ENCODE results near the gene BCL2L2. TPM values are rescaled to one million over a fixed set of nuclear protein-coding genes. Genes with fewer than 3 reads are reported as not detected.

The BCL2L2 gene
- polyA plus RNA-seq, 1 donor (not counting 4 experiments of a cell fraction or from before 2014, with no cell fraction given): 33.9 TPM

DNA sequence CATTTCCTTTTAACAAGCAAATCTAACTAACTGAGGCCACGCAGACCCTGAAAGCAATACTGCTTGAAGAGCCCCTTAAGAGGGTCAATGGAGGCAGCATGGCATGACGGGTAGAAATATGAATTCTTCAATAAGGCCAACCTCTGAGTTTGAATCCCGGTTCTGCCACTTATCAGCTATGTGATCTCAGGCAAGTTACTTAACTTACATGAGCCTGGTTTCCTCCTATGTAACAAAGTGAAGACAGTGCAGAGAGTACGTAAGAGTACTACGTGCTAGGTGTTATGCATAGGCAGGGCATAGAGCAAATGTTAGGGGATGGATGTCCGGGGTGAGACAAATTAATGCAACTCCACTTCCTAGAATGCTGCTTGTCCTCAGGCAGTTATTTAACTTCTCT is 25.4 kb upstream of the BCL2L2 start:
- H3K36me3 ChIP-seq (ENCODE audit: control insufficient read depth in 2 of 2, extremely low read depth in 1 of 2, insufficient read depth in 2 of 2, low read length in 2 of 2): peaks cover 10 to 14% of the 10 kb centered on the region in 2 experiments
- FAIRE-seq: no peak

DNA sequence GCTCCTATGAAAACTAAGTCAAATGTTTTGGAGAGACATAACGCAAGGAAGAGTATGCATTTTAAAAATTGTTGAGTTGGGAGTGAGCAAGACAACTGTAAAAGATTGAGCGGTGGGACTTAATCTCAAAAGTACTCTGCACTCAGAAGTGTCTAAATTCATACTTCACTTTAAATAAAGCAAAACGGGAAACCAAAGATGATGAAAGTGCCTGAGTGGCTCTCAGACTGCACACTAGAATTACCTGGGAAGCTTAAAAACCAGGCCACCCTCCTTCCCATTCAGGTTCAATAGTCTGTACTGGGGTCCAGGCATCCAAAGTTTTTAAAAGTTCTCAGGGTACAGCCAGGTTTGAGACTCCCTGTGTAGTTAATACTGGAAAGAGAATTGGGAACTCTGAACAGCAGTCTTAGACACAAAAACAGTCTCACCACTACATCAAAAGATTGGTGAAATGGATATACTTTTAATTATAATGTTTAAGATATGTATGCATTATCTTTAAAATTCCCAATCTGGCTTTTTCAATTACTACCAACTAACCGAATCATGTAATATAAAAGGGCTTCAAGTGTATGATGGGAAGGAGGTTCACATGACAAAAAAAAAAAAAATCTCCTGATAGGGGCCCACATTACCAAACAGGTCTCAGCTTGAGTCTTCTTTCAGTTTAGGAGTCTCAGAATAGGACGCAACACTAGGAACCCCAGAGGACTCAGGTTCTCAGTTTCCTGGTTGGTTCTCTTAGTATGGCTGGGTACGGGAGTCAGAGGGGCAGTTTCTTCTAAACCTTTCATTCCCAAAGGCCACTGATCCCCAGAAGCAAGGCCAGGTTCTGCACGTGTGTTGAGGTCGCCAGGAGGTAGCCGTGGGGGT is 21.7 kb upstream of the BCL2L2 start:
- no peak for TF ChIP-seq EZH2 (IDR thresholded peaks at IDR 0.05; ENCODE audit: low read length)
- TF ChIP-seq, protein P1, sequence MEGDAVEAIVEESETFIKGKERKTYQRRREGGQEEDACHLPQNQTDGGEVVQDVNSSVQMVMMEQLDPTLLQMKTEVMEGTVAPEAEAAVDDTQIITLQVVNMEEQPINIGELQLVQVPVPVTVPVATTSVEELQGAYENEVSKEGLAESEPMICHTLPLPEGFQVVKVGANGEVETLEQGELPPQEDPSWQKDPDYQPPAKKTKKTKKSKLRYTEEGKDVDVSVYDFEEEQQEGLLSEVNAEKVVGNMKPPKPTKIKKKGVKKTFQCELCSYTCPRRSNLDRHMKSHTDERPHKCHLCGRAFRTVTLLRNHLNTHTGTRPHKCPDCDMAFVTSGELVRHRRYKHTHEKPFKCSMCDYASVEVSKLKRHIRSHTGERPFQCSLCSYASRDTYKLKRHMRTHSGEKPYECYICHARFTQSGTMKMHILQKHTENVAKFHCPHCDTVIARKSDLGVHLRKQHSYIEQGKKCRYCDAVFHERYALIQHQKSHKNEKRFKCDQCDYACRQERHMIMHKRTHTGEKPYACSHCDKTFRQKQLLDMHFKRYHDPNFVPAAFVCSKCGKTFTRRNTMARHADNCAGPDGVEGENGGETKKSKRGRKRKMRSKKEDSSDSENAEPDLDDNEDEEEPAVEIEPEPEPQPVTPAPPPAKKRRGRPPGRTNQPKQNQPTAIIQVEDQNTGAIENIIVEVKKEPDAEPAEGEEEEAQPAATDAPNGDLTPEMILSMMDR (optimal IDR thresholded peaks at IDR 0.05 in 1 of 3, IDR thresholded peaks at IDR 0.05 in 1 of 3, conservative IDR thresholded peaks at IDR 0.05 in 1 of 3; ENCODE audit: extremely low read depth in 1 of 3, insufficient read depth in 2 of 3, low read length in 3 of 3): no peak
- Histone ChIP-seq H2AFZ (ENCODE audit: control insufficient read depth, low read length) (peak overlapping the region; percentile 78), H3K4me2 (ENCODE audit: control insufficient read depth, extremely low read depth, insufficient read depth, low read depth, low read length) (peak overlapping the region; percentile 94), H3K9ac (ENCODE audit: control insufficient read depth, extremely low read depth, insufficient read depth, low read length) (peak overlapping the region; percentile 94), H3K79me2 (ENCODE audit: control insufficient read depth, insufficient read depth, low read length) (peaks cover 49% of the 10 kb centered on the region), H3K36me3 (ENCODE audit: control insufficient read depth in 2 of 2, extremely low read depth in 1 of 2, insufficient read depth in 2 of 2, low read length in 2 of 2) (peaks cover 6 to 7% of the 10 kb centered on the region in 2 experiments), H3K4me1 (ENCODE audit: control insufficient read depth, extremely low read depth, insufficient read depth, low read length) (peaks cover 14% of the 10 kb centered on the region), H4K20me1 (ENCODE audit: control insufficient read depth, extremely low read depth, insufficient read depth, low read length) (no peaks in the 10 kb centered on the region), H3K27ac (ENCODE audit: control insufficient read depth, insufficient read depth, low read length) (peak overlapping the region; percentile 95), H3K4me3 (ENCODE audit: control insufficient read depth in 2 of 3, extremely low read depth in 1 of 3, insufficient read depth in 2 of 3, low read depth in 1 of 3, low read length in 3 of 3) (peak overlapping the region; percentile 77 to 97 (median 96)), H3K9me1 (ENCODE audit: control insufficient read depth, extremely low read depth, insufficient read depth, low read length) (no peaks in the 10 kb centered on the region), H3K9me3 (ENCODE audit: control insufficient read depth, low read depth, low read length) (no peaks in the 10 kb centered on the region), H3K27me3 (ENCODE audit: control insufficient read depth, extremely low read depth, insufficient read depth, low read length) (no peaks in the 10 kb centered on the region)
- FAIRE-seq (no peak), DNase-seq (ENCODE audit: low read depth, low spot score) (no peak)
- dilution Hi-C loops (cut with MboI; ENCODE audit: extremely low pct_ligation_motif_present, low sequenced_read_pairs): no loop called here

More for the DNA sequence above, 25.4 kb upstream of the BCL2L2 start:
- Histone ChIP-seq H3K4me1 (ENCODE audit: control insufficient read depth, extremely low read depth, insufficient read depth, low read length) (peaks cover 6% of the 10 kb centered on the region), H2AFZ (ENCODE audit: control insufficient read depth, low read length) (no peak overlapping the region), H3K27ac (ENCODE audit: control insufficient read depth, insufficient read depth, low read length) (no peak overlapping the region), H3K9me3 (ENCODE audit: control insufficient read depth, low read depth, low read length) (no peaks in the 10 kb centered on the region), H3K9me1 (ENCODE audit: control insufficient read depth, extremely low read depth, insufficient read depth, low read length) (no peaks in the 10 kb centered on the region), H4K20me1 (ENCODE audit: control insufficient read depth, extremely low read depth, insufficient read depth, low read length) (no peaks in the 10 kb centered on the region), H3K9ac (ENCODE audit: control insufficient read depth, extremely low read depth, insufficient read depth, low read length) (no peak overlapping the region), H3K4me3 (ENCODE audit: control insufficient read depth in 2 of 3, extremely low read depth in 1 of 3, insufficient read depth in 2 of 3, low read depth in 1 of 3, low read length in 3 of 3) (no peak overlapping the region), H3K79me2 (ENCODE audit: control insufficient read depth, insufficient read depth, low read length) (peaks cover 52% of the 10 kb centered on the region), H3K27me3 (ENCODE audit: control insufficient read depth, extremely low read depth, insufficient read depth, low read length) (no peaks in the 10 kb centered on the region), H3K4me2 (ENCODE audit: control insufficient read depth, extremely low read depth, insufficient read depth, low read depth, low read length) (no peak overlapping the region)
- dilution Hi-C loops (cut with MboI; ENCODE audit: extremely low pct_ligation_motif_present, low sequenced_read_pairs): no loop called here
- no peak for DNase-seq (ENCODE audit: low read depth, low spot score)
- TF ChIP-seq, protein P1 (optimal IDR thresholded peaks at IDR 0.05 in 1 of 3, IDR thresholded peaks at IDR 0.05 in 1 of 3, conservative IDR thresholded peaks at IDR 0.05 in 1 of 3; ENCODE audit: extremely low read depth in 1 of 3, insufficient read depth in 2 of 3, low read length in 3 of 3): no peak
- TF ChIP-seq EZH2 (IDR thresholded peaks at IDR 0.05; ENCODE audit: low read length): no peak

Measured in keratinocyte (primary cell).